Smooth muscle cell (in vitro differentiated cells): ENCODE results near the gene RAB40C. TPM values are rescaled to one million over a fixed set of nuclear protein-coding genes. Genes with fewer than 3 reads are reported as not detected.

ENCODE experiments used
- DNase-seq: peaks from one replicate; lab custom pipeline; 2025; ENCODE audit not compliant: unreplicated experiment; lab: John Stamatoyannopoulos, UW
- H2AFZ ChIP-seq: fragments of 200-600 bp; sonication (generic); 2 replicates; pipeline ENCODE4 v1.6.0; 2016; ENCODE audit warnings: antibody characterized with exemption, low read depth, mild to moderate bottlenecking
- H3F3A ChIP-seq: fragments of 200-600 bp; sonication (generic); 2 replicates; pipeline ENCODE4 v1.6.0; 2017; ENCODE audit warnings: antibody characterized with exemption, low read depth
- H3K27ac ChIP-seq: fragments of 200-600 bp; sonication (generic); 2 replicates; pipeline ENCODE4 v1.5.1; 2016; ENCODE audit warnings: low read depth, mild to moderate bottlenecking
- H3K27me3 ChIP-seq: fragments of 200-600 bp; sonication (generic); 2 replicates; pipeline ENCODE4 v1.6.1; 2016; ENCODE audit warnings: low read depth, mild to moderate bottlenecking
- H3K36me3 ChIP-seq: fragments of 200-600 bp; sonication (generic); 2 replicates; pipeline ENCODE4 v1.5.1; 2016; ENCODE audit warnings: low read depth
- H3K4me1 ChIP-seq: fragments of 200-600 bp; sonication (generic); 2 replicates; pipeline ENCODE4 v1.5.1; 2016; ENCODE audit warnings: low read depth
- H3K4me2 ChIP-seq: fragments of 200-600 bp; sonication (generic); 2 replicates; pipeline ENCODE4 v1.6.0; 2016; ENCODE audit warnings: mild to moderate bottlenecking
- H3K4me3 ChIP-seq: fragments of 200-600 bp; sonication (generic); 2 replicates; pipeline ENCODE4 v1.5.1; 2016; ENCODE audit warnings: mild to moderate bottlenecking
- H3K79me2 ChIP-seq: fragments of 200-600 bp; sonication (generic); 2 replicates; pipeline ENCODE4 v1.6.0; 2016; ENCODE audit warnings: low read depth, mild to moderate bottlenecking
- H3K9ac ChIP-seq: fragments of 200-600 bp; sonication (generic); 2 replicates; pipeline ENCODE4 v1.6.0; 2016; ENCODE audit warnings: low read depth
- H3K9me3 ChIP-seq: fragments of 200-600 bp; sonication (generic); replicated peaks from 2 replicates; pipeline ENCODE4 v1.5.1; 2016; ENCODE audit warnings: low read depth
- H4K20me1 ChIP-seq: fragments of 200-600 bp; sonication (generic); 2 replicates; pipeline ENCODE4 v1.6.0; 2016; ENCODE audit warnings: low read depth
- CTCF ChIP-seq: fragments of 200-600 bp; sonication (generic); IDR thresholded peaks from 2 replicates; pipeline ENCODE4 v1.5.1; 2017; ENCODE audit warnings: borderline replicate concordance, mild to moderate bottlenecking, antibody characterized with exemption; ENCODE audit not compliant: insufficient read depth, poor library complexity, severe bottlenecking
- WGBS: methylation state at CpG from one replicate; pipeline ENCODE4 v1.1.7; 2016; ENCODE audit warnings: low lambda C conversion rate; 5-methylcytosine and 5-hydroxymethylcytosine counted together
- polyA plus RNA-seq: library from polyadenylated mRNA; unstranded; fragments of >200 nt; fragmentation: Nextera tagmentation; extraction: Ambion mirVana; gene quantifications from 2 replicates; pipeline ENCODE4 v1.2.1, GENCODE V29; 2016
- total RNA-seq: library from RNA; depleted of rRNA; stranded (reverse); fragments of >200 nt; gene quantifications from 2 replicates; pipeline ENCODE4 v1.2.3, GENCODE V29; 2014

RAB40C gene
- total and polyA plus RNA-seq, 2 experiments from 2014 or later: 21.2 to 28.3 TPM

GRCh38 chr16:636206-637080 lies 46.6 kb downstream of the RAB40C start, which contains the start of gene METTL26:
TSS of gene METTL26 (minus strand) at chr16:636305. CDS start at chr16:636290, 15 bp downstream.
- DNase-seq: peak; percentile 99
- no peak for TF ChIP-seq CTCF
- Histone ChIP-seq H3K4me1 (peaks cover 14% of the 10 kb centered on the region), H3K9ac (peak within 1 kb of the TSS; percentile 67), H3K27ac (peak within 1 kb of the TSS; percentile 88), H3K36me3 (no peaks in the 10 kb centered on the region), H3K27me3 (no peaks in the 10 kb centered on the region), H3K4me2 (peak within 1 kb of the TSS; percentile 89), H3F3A (peaks cover 13% of the 10 kb centered on the region), H3K4me3 (peak within 1 kb of the TSS; percentile 99), H3K9me3 (no peaks in the 10 kb centered on the region), H4K20me1 (peaks cover 11% of the 10 kb centered on the region), H2AFZ (peak within 1 kb of the TSS; percentile 93), H3K79me2 (peaks cover 10% of the 10 kb centered on the region)
- under 1% methylated on average over 77 of the region's 91 CpGs for WGBS

- H3K4me2 ChIP-seq: peak overlapping the region; percentile 89
- peaks cover 11% of the 10 kb centered on the region for H4K20me1 ChIP-seq
- H3K79me2 ChIP-seq: peaks cover 10% of the 10 kb centered on the region
- DNase-seq: peak; percentile 99
- no peak for TF ChIP-seq CTCF
- H2AFZ ChIP-seq: peak overlapping the region; percentile 93
- 39% methylated on average over 27 of the region's 53 CpGs for WGBS
- H3K36me3 ChIP-seq: no peaks in the 10 kb centered on the region
- H3K4me3 ChIP-seq: peak overlapping the region; percentile 99
- H3K9ac ChIP-seq: peak overlapping the region; percentile 67
- H3K9me3 ChIP-seq: no peaks in the 10 kb centered on the region
- peak overlapping the region; percentile 88 for H3K27ac ChIP-seq
- peaks cover 13% of the 10 kb centered on the region for H3F3A ChIP-seq
- no peaks in the 10 kb centered on the region for H3K27me3 ChIP-seq
- H3K4me1 ChIP-seq: peaks cover 14% of the 10 kb centered on the region
Observed at GRCh38 chr16:637081-638018, 47.5 kb downstream of the RAB40C start.

GRCh38 chr16:638034-638543 lies 48.2 kb downstream of the RAB40C start:
- Histone ChIP-seq H3K27me3 (no peaks in the 10 kb centered on the region), H3K9me3 (no peaks in the 10 kb centered on the region), H3K4me3 (no peak overlapping the region), H3K79me2 (peaks cover 17% of the 10 kb centered on the region), H3K27ac (no peak overlapping the region), H3K4me1 (peaks cover 17% of the 10 kb centered on the region), H3K9ac (no peak overlapping the region), H2AFZ (no peak overlapping the region), H3K4me2 (peak overlapping the region; percentile 87), H3F3A (peaks cover 13% of the 10 kb centered on the region), H4K20me1 (peaks cover 11% of the 10 kb centered on the region), H3K36me3 (no peaks in the 10 kb centered on the region)
- TF ChIP-seq CTCF: no peak
- 84% methylated on average over 15 of the region's 15 CpGs for WGBS
- no peak for DNase-seq
